ENCODE data around the gene CXCL8. TPM values are rescaled to one million over a fixed set of nuclear protein-coding genes. Genes with fewer than 3 reads are reported as not detected.

Gene CXCL8
- total and polyA plus RNA-seq, 2 of the 8 experiments (the other 6 are each of a cell fraction or from before 2014, with no cell fraction given): not detected

DNA sequence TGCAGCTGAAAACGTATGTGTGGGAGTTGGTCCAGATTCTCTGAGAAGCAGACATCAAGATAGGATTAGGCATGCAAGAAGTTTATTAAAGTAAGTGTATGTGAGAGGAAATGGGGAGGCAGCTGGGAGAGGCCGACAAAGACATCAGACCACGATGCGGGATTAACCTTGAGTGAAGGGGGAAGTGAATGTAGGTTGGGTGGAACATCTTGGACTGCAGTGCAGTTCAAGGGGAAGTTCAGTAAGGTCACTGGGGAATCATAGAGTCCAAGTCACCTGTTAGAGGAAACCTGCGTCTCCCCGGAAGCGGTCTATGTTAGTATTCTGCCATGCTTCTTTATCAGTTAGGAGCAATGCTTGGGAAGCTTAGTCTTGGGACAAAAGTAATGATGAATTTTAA, 22.0 kb downstream of the CXCL8 start:
- Histone ChIP-seq H3K23me2 (ENCODE audit: low read depth, low read length) (no peaks in the 10 kb centered on the region), H2BK5ac (ENCODE audit: low read depth, low read length) (no peak overlapping the region), H3K79me1 (ENCODE audit: low read depth, low read length) (no peaks in the 10 kb centered on the region), H2AK5ac (ENCODE audit: low read depth, low read length) (no peak overlapping the region), H4K91ac (replicated peaks; ENCODE audit: insufficient read length, low read length) (no peak overlapping the region), H3K27me3 (replicated peaks in 1 of 4; ENCODE audit: control insufficient read depth in 3 of 4, extremely low read depth in 1 of 4, insufficient read depth in 3 of 4, low read length in 3 of 4) (no peaks in the 10 kb centered on the region), H3K36me3 (ENCODE audit: control insufficient read depth in 2 of 4, insufficient read depth in 4 of 4, low read length in 3 of 4) (no peaks in the 10 kb centered on the region), H2AFZ (ENCODE audit: low read length) (peak overlapping the region; percentile 52; the same call in 1 of the 2 replicates), H3K18ac (ENCODE audit: extremely low read depth, low read length) (no peak overlapping the region), H3K9ac (replicated peaks in 1 of 4; ENCODE audit: extremely low read depth in 1 of 4, low read depth in 3 of 4, low read length in 3 of 4) (no peak overlapping the region), H3K4me2 (ENCODE audit: insufficient read depth in 1 of 2, low read depth in 2 of 2, low read length in 2 of 2) (no peak overlapping the region), H3K56ac (replicated peaks; ENCODE audit: insufficient read length, low read depth, low read length) (no peak overlapping the region), H4K5ac (ENCODE audit: insufficient read length, low read depth, low read length) (no peak overlapping the region), H3K4ac (replicated peaks; ENCODE audit: insufficient read length, low read depth, low read length) (no peak overlapping the region), H2BK120ac (replicated peaks; ENCODE audit: low read depth, low read length) (no peak overlapping the region), H3K14ac (ENCODE audit: insufficient read length) (no peak overlapping the region), H3K27ac (ENCODE audit: low read depth, low read length) (no peak overlapping the region), H4K20me1 (replicated peaks in 1 of 2; ENCODE audit: control insufficient read depth in 1 of 2, insufficient read depth in 2 of 2, low read length in 2 of 2) (no peaks in the 10 kb centered on the region), H4K8ac (ENCODE audit: extremely low read depth, insufficient read depth, low read length) (no peak overlapping the region), H3K79me2 (ENCODE audit: control insufficient read depth in 1 of 2, insufficient read depth in 2 of 2, low read length in 2 of 2) (no peaks in the 10 kb centered on the region), H3K23ac (ENCODE audit: insufficient read length) (no peak overlapping the region), H3K9me3 (ENCODE audit: insufficient read depth in 2 of 2, low read depth in 1 of 2, low read length in 1 of 2) (no peaks in the 10 kb centered on the region), H2BK15ac (ENCODE audit: low read length) (no peak overlapping the region), H2BK20ac (ENCODE audit: low read length) (no peak overlapping the region), H2BK12ac (ENCODE audit: low read depth, low read length) (no peak overlapping the region), H3K4me3 (ENCODE audit: extremely low read depth in 1 of 4, insufficient read depth in 2 of 4, low read depth in 3 of 4, low read length in 4 of 4) (no peak overlapping the region), H3K4me1 (replicated peaks in 1 of 4; ENCODE audit: control insufficient read depth in 3 of 4, insufficient read depth in 4 of 4, low read length in 3 of 4) (no peaks in the 10 kb centered on the region)
- TF ChIP-seq CBX8 (IDR thresholded peaks at IDR 0.05; ENCODE audit: borderline replicate concordance, low read depth, low read length) (no peak), TBP (IDR thresholded peaks at IDR 0.05; ENCODE audit: low read depth, low read length) (no peak), GTF2F1 (IDR thresholded peaks at IDR 0.05; ENCODE audit: borderline replicate concordance, low read depth, low read length) (no peak)
- ChIA-PET CTCF (ENCODE audit: partially characterized antibody) (interaction anchor here (1.2 kb wide), 1 partner anchor 160 kb away, joined by 3 read pairs; no protein-coding TSS in a partner anchor), POLR2A (ENCODE audit: partially characterized antibody) (no interaction called here)
- DNase-seq (ENCODE audit: low read depth in 1 of 2, low spot score in 2 of 2) (no peak), FAIRE-seq (no peak)
- 84% methylated on average over 7 of the region's 7 CpGs; no CpG with 5 or more reads in 1 of the 2 experiments for WGBS, 2 experiments (ENCODE audit: extremely low coverage in 1 of 2, insufficient coverage in 1 of 2, insufficient read length in 1 of 2, insufficient replicate concordance in 2 of 2, low coverage in 1 of 2, low lambda C conversion rate in 2 of 2, missing lambda C conversion rate in 1 of 2)

Measured in H1 (cell line).